Islet precursor cell (in vitro differentiated cells): Measurements from ENCODE around the gene INSYN2B.

ENCODE experiments used
- DNase-seq: peaks from one replicate; pipeline ENCODE4 v3.0.0-alpha.2; 2018

The INSYN2B gene

GRCh38 chr5:169881702-169882303 is 98.5 kb downstream of the INSYN2B start:
- DNase-seq: no peak

- DNase-seq: no peak
Measured at GRCh38 chr5:169880785-169881184, 99.5 kb downstream of the INSYN2B start.

GRCh38 chr5:169880012-169880663 is 100.2 kb downstream of the INSYN2B start:
- no peak for DNase-seq

- DNase-seq: peak; percentile 66
Measured at GRCh38 chr5:169876386-169876785, 103.9 kb downstream of the INSYN2B start.

- no peak for DNase-seq
Measured at GRCh38 chr5:169875731-169876130, 104.6 kb downstream of the INSYN2B start.

GRCh38 chr5:169875091-169875728 is 105.1 kb downstream of the INSYN2B start:
- DNase-seq: no peak

- no peak for DNase-seq
Measured at GRCh38 chr5:169874621-169875020, 105.7 kb downstream of the INSYN2B start.

GRCh38 chr5:169873642-169874041 is 106.7 kb downstream of the INSYN2B start:
- DNase-seq: no peak

- DNase-seq: no peak
Measured at GRCh38 chr5:169871826-169872490, 108.3 kb downstream of the INSYN2B start.

- DNase-seq: no peak
Measured at GRCh38 chr5:169870211-169870610, 110.1 kb downstream of the INSYN2B start.

GRCh38 chr5:169869066-169869465 is 111.2 kb downstream of the INSYN2B start:
- DNase-seq: no peak

GRCh38 chr5:169867347-169867746 is 112.9 kb downstream of the INSYN2B start:
- DNase-seq: no peak

GRCh38 chr5:169864483-169864882 is 115.8 kb downstream of the INSYN2B start:
- no peak for DNase-seq

GRCh38 chr5:169862391-169862811 is 117.9 kb downstream of the INSYN2B start:
- DNase-seq: no peak

- DNase-seq: no peak
Measured at GRCh38 chr5:169861934-169862333, 118.4 kb downstream of the INSYN2B start.

- DNase-seq: no peak
Measured at GRCh38 chr5:169861433-169861832, 118.9 kb downstream of the INSYN2B start.

GRCh38 chr5:169860585-169860984 is 119.7 kb downstream of the INSYN2B start:
- no peak for DNase-seq

GRCh38 chr5:169856571-169856970 is 123.7 kb downstream of the INSYN2B start:
- DNase-seq: no peak

- DNase-seq: no peak
Measured at GRCh38 chr5:169851321-169851850, 128.9 kb downstream of the INSYN2B start.

- DNase-seq: no peak
Measured at GRCh38 chr5:169850409-169850808, 129.9 kb downstream of the INSYN2B start.

GRCh38 chr5:169848792-169849191 is 131.5 kb downstream of the INSYN2B start:
- no peak for DNase-seq

- DNase-seq: no peak
Measured at GRCh38 chr5:169848271-169848670, 132.0 kb downstream of the INSYN2B start.

GRCh38 chr5:169847519-169847918 is 132.8 kb downstream of the INSYN2B start:
- DNase-seq: no peak

GRCh38 chr5:169842699-169843098 is 137.6 kb downstream of the INSYN2B start:
- no peak for DNase-seq
